GM18517 (cell line): ENCODE measurements around the gene ITGA6.

Source experiments
- ATAC-seq: cut with Tn5 transposase; IDR thresholded peaks from one replicate; pipeline ENCODE4 v1.9.1; 2021; ENCODE audit warnings: mild to moderate bottlenecking, moderate library complexity; ENCODE audit not compliant: unreplicated experiment

The ITGA6 gene

DNA sequence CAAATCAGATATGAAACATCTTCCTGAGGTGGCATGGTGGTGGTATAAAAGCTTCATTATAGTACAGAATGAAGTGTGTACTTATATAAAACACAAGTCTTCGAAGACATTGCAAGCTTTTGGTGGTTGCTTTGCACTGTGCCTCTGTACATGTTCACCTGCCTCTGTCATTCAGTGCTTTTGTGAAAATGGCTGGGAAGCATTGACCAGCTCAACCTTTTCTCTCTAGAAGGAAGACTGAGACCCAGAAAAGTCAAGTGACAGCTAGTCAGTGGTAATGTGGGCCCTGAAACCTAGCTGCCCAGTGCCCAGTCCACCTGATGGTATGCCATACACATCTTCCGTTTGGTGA, 12.1 kb downstream of the ITGA6 start:
- no peak for ATAC-seq

DNA sequence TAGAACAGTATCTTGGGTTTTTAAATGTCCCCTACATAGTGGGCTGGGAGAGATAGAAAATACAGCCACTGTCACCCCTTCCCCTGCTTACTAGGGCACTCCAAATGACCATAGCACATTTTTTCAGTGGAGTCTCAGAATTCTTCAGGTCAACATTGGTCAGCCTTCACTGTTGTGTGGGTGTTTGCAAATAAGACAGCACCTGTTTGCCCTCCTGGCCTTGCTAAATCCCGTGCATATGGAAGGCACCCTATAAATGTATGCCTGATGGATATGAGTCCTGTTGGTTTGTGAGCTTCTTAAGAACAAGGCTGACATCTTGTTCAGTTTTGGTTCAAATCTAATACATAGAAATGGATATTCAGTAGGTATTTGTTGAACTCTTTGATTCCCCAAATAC, 12.5 kb downstream of the ITGA6 start:
- ATAC-seq = no peak

DNA sequence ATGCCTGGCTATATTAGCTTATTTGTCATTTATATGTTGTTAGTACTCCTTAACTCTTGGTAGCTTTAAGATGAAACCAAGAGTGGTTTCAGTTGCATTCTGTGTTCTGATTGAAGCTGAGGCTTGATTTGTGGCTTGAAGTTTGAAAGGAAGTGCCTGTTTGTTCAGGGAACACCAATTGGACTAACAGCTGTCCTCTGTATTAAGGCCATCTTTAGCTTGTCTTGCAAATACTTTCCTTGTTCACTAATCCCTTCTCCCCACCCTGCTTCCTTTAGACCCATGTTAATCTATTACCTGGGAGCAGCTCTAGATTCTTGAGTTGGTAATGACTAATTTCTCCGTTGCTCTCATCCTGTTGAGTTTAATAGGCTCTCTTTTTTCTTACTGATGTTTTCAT, 13.4 kb downstream of the ITGA6 start:
- ATAC-seq = no peak

DNA sequence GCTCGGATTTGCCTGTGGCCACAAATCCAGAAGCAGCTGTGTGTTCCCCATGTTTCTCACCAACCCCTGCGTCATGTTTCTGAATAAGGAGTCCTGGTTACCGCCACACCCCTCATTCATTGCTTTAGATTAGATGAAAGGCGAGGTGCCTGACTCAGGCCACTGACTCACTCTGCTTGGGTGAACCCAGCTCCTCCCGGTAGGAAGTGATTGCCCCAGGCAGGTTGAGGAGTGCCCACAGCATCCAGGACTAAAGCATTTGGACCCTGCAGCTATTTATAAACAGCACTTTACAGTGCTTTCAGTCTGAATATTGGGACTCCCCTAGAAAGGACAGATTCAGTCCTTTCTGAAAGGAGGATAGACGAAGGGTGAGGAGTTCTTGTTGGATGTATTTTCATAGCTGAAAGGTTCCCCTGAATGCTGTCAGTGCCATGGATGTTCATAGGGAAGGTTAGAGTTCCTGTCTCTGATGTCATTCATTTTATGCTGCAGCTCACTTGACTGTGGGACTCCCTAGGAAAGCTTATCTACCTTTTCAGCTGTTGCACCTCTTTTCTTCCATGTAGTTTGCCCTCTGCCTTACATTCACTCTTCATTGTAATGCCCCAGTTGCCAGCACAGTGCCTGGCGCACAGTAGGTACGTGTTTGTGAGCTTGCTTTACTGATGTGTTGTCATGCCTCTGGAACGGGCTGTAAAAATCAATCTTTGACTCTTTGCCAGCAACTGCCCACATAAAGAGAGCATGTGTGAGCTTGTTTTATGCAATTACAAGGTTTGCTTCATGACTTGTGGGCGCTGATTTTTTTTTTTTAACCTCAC, 14.9 kb downstream of the ITGA6 start:
- no peak for ATAC-seq

DNA sequence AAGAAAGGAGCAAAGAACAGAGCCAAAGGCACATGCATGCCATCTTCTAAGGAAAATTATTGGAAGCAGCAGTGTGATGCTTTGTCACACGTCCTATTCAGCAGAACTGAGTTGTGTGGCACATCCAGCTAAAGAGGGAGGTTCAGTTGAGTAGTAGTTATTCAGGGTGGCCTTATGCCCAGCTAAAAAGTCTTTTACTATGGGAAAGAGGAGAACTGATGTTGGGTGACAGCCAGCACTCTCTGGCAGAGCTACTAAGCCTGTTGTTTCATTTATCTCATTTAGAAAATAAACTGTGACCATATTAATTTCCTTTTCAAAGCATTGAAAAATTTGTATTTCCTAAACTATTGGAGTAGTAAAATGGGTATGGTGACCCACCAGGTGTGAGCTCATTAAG, 18.5 kb downstream of the ITGA6 start:
- ATAC-seq = no peak

DNA sequence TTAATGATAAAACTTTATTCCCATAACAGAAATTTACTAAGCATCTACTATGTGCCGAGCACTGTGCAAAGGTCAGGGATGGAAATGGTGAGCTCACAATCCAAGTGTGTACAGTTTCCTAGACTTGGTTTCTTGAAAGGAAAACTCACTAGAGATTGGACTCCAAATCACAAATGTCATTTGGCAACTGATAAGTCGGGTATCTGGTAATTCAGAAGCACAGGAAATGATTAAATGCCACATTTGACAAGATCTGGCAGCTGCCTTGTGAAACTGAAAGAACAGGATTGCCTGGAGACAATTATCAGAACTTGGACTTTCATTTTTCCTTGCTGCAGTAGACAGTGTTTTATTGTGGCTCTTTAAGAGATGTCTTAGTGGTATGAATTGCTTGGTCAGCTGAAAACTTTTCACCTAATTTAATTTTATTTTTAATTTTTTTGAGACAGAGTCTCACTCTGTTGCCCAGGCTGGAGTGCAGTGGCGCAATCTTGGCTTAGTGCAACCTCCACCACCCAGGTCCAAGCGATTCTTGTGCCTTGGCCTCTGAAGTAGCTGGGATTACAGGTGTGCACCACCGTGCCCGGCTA, 19.2 kb downstream of the ITGA6 start:
- ATAC-seq = no peak

DNA sequence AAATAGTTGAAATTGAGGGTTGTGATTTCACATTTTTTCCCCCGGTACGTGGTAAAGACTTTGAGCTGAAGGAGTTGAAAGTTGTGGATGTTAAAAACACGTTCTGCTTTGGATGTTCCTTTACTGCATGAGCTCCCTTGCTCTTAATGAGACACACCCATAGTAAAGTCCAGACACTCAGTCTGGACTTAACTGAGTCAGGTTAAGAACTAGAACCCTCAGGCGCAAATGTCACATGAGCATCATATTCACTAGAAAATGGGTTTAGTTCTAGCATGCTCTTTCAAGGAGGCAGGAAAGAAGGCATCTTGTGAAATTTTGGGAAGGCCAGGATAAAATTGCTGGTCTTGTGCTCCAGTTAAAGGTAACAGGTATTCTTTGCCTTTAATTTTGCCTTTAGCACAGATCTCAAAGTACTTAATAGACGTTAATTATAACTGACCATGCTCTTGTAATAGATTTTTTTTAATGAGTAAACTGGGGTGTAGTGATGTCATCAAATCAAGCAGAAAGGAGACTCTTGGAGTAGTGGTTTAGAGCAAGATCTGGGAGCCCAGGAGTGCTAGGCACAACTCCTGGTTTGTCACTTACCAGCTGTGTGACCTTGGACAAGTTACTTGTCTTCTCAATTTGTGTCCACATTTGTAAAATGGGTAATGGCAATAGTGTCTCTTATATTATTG, 20.6 kb downstream of the ITGA6 start:
- ATAC-seq = no peak

DNA sequence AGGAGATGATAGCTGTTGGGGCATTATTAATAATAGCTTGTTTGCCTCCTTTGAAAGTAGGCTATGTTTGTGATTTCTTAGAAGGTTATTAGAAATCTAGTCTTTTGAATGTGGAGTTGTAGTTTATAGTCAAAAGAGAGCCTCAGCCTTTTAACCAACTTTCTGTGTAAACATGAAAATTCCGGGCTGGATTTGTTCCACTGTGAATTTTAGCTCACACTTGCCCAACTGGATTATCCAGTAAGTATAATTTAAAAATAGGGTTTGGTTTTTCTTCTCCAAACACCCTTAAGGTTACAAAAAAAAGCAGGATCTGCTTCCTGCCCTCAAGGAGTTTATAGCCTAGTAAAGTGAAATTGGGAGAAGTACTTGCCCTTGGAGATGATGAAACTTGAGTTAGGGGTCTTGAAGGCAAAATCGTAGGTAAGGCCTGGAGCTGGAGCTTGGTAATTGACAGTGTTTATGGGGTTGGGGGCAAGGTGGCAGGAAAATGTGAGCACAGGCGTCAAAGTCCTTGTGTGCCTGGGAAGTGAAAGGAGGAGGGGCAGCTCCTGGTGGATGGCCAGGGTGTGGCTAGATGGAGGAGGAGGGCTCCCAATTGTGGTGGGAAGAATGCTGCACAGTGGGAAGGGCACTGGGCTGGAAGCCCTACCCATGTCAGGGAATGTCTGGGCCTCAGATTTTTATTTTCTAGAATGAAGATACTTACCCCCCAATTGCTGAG, 21.3 kb downstream of the ITGA6 start:
- ATAC-seq = no peak

DNA sequence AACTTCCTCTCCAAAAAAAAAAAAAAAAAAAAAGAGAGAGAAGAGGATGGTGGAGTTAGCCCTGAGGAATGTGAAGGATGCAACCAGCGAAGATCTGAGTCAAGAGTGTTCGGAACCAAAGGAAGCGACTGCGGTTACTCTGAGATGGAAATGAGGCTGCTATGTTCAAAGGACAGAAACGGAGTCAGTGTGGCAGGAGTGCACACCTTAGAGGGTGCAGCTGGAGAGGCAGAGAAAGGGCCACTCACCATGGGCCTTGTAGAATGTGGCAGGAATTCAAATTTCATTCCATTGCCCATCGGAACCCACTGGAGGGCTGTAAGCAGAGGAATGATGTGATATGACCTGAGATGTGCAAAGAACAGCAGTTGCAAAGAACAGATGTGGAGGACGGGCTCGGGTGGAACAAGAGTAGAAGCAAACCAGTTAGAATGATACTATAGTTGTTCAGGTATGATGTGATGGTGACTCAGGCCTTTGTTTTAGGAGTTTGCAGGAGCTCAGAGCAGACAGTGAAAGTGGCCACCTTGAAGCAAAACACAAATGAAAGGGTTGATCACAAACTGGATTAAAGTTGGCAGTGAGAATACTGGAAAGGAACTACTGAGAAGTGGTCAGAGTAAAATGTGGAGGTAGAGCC, 22.6 kb downstream of the ITGA6 start:
- no peak for ATAC-seq

DNA sequence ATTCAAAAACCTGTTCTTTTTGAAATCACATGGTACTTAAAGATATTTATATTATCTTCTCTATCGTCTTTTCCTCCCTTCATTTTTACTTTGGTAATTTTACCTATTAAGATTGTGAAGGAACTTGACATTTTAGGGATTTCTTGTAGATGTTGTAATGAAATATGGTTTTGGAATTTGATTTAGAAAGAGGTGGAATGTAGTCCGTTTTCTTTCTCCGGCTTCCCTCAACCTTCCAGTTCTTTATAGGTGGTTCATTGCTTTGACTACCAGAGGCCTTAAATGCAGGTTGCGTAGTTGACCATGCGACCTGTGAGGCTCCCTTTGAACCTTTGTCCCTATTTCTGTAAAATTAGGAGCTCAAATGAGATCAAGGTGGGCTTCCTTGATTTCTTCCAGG, 24.5 kb downstream of the ITGA6 start:
- no peak for ATAC-seq

DNA sequence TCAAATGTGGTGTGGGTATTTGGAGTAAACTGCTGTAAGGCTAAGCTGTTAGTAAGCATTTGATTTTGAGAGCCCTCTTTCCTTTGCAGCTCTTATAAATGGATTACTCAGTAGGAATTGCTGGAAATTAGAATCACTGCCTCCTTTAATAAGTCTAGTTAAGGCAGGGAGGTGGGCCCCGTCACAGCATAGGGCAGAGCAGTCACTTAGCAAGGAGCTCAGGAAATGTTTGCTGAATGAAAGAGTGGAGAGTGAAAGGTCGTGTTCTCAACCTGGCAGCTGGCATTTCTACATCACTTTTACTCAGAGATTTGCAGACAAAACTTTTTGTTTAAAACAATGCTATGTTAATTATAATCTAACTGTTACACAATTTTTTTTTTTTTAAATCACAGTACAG, 25.5 kb downstream of the ITGA6 start:
- no peak for ATAC-seq

DNA sequence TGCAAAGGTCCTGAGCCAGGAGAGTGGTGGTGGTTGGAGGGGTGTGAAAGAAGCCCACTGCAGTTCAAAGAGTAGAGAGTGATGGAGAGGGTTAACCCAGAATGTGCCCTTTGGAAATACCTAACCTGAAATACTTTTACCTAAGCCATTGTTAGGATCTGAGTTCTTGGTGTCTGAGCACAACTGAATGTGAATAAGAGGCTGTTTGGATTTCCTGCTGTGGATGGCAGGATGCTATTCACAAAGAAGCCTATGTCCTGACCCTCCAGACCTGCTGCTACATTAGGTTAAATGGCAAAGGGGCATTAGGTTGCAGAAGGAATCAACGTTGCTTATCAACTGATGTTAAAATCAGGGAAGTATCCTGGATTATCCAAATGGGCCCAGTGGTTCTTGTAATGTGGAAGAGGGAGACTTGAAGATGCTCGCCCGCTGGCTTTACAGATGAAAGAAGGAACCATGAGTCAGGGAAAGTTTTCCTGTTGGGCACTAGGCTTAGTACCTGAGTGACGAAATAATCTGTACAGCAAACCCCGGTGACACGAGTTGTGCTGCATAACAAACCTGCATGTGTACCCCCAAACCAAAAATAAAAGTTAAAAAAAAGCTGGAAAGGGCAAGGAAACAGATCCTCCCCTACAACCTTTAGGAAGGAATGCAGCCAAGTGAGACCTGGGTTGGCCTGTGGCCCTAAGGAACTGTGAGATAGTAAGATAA, 27.2 kb downstream of the ITGA6 start:
- no peak for ATAC-seq

DNA sequence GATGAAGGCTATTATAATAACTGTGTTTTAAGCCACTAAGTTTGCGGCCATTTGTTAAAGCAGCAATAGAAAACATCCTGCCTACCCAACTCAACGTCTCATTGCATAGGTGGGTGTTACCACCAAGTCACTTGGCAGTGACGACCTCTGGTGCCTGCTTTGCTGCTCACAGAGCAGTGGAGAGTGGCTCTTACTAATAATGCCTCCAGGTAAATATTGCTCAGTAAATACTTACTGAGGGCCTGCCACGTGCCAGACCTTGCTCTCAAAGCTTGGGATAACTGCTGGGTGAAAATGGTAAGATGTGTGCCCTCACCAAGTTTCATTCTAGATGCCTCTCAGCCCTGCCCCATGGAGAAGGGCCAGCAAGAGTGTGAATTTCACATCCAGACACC, 27.7 kb downstream of the ITGA6 start:
- no peak for ATAC-seq

DNA sequence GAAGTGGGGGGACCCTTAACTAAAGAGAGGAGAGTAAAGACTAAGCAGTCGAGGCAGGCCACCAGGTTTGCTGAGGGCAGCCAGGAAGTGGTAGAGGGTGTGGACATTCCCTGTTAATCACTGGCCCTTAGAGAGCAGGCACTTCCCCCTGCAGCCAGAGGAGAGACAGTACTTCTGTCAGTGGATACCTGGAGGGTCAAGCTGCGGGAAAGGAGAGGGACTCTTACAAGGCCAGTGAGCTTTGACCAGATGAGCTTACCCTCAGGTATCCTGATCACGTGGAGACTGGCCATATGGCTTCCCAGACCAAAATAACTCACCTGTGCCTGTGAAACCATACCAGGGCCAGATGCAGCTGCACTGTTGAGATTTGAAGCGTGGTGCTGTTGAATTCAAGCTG, 28.6 kb downstream of the ITGA6 start:
- no peak for ATAC-seq

DNA sequence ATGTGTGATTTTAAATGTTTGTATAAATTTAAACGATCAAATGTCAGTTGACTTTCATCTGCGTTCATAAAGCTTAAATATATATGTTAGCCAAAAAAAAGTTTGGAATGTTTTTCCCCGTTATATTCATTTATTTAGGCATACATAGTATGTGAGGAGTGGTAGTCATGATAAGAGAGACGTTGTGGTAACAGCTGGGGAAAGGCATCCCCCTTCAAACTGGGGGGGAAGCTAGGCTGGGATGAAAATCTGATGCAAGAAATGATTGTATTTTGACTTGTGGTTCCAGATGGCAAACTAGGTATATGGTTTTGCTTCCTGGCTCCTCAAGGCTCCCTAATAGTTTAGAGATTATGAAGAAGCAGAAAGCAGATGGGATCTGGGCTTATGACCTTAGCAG, 30.1 kb downstream of the ITGA6 start:
- ATAC-seq = no peak

DNA sequence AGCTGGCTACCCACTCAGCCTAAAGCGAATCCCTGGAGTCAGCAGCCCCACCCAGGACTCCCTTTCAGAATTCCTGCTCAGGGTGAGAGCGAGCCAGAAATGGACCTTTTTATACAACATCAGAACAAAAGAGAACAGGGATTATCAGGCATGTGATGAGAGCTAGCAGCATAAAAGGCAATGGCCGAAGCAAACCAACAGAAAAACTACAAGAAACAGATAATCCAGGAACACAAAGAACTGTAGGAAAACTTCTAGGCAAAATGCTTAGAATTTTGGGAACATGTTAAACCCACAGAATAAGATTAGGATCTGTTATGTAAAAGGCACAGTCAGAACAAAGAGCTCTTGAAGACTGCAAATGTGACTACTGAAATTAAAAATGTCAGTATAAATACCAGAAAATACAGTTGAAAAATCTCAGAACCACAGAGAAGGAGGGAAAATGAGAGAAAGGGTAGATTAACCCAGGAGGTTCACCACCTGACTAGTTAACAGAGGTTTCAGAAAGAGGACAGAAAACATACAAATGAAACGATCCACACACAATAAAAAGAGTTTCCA, 31.3 kb downstream of the ITGA6 start:
- no peak for ATAC-seq

DNA sequence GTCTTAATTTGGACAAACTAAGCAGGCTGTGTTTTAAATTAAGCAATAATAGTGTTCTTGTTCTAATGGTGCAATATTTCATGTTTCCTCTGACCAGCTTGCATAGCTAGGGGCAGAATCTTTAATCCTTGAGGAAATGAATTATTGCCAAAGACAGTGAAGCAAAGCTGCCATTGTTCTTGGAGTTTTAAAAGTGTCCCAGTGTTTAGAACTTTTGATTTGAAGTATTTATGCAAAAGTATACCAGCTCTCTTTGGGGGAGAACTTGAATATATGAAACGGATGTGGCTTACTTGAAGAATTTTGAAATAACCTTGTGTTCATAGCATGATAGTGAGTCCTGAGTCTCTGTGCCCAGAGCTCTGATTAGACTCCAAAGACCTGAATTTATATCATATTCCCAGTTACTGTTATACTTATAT, 33.4 kb downstream of the ITGA6 start:
- ATAC-seq = no peak

DNA sequence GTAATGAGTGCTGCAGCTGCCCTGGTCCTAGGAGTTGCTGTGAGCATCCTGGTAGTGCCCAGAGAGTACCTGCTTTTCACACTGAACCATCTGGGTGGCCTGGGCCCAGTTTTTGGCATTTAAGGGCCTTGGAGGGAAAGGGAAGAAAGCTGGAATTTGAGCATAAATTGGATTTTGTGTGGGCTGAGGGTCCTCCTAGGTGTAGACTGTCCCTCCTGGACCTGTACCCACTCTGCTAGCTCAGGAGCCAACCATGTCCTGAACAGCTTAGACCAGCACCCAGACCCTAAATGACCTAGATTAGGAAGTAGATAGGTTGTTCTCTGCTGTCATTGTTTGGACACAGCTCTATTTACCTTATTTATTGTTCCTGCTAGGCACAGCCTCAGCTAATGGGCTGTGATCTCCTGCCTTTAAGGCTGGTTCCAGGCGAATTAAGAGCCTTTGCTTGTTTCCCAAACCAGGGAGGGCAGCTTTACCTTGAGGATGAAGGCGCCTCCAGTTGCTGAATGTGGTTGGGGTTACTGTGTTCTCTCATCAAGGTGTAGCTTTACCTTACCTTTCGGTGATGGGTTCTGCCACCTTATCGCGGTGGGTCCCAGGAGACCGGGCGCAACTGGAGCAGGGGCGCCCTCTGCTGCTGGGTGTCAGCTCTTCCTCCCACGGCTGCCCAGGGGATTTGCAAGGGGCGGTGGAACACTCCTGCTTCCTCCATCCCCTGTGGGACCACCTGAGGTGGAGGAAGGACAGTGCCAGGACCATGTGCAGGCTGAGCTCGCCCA, 34.4 kb downstream of the ITGA6 start:
- no peak for ATAC-seq

DNA sequence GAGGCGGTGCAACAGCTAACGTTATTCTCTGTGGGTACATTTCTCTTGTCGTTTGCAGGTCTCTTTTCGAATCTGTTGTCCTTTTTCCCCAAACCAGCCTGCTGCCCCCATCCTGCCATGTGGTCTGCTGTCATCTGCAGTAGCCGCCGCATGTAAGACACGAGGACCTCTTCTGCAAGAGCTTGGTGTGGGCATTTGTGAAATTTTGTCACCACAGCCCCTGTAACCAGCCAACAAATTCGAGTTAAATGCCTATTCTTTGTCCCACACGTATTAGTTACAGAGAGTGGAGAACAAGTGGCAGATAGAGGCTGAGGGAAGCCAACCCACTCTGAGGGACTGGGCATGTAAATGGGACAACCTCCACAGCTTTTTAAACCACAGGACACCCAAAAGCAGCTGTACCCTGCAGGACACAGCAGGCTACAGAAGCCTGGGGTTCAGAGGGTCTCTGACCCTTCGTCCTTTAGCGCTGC, 35.0 kb downstream of the ITGA6 start:
- ATAC-seq = no peak
